B cell (primary cell): ENCODE measurements around the gene GLMN. TPM values are rescaled to one million over a fixed set of nuclear protein-coding genes. Genes with fewer than 3 reads are reported as not detected.

ENCODE experiments used
- ATAC-seq: fragments of 200-7000 bp; cut with Tn5 transposase; one replicate; pipeline ENCODE4 v1.10.0; 2021; ENCODE audit warnings: low read depth, mild to moderate bottlenecking, moderate number of reproducible peaks, moderate library complexity
- CTCF ChIA-PET: fragments of 350-600 bp; sonication (Branson Sonifier 250); formaldehyde crosslinking; loops from one replicate; lab custom pipeline; 2021; ENCODE audit warnings: antibody characterized with exemption, inconsistent platforms; lab: Charles Lee
- POLR2A ChIA-PET: fragments of 350-600 bp; sonication (Branson Sonifier 250); formaldehyde crosslinking; loops from one replicate; lab custom pipeline; 2021; ENCODE audit warnings: antibody characterized with exemption; lab: Charles Lee
- DNase-seq: peaks from one replicate; pipeline ENCODE4 v3.0.0; 2013
- H2AFZ ChIP-seq: 2 replicates; pipeline ENCODE4 v1.6.1; 2012; ENCODE audit warnings: mild to moderate bottlenecking, low read depth, low read length; ENCODE audit not compliant: insufficient read depth, poor library complexity, severe bottlenecking
- H3K27ac ChIP-seq, 2 donors: 1 replicate in 1 of 2; 2 replicates in 1 of 2; pipeline ENCODE4 v1.5.1; 2012 to 2013; ENCODE audit warnings: low read length in 2 of 2, mild to moderate bottlenecking in 2 of 2, moderate library complexity in 1 of 2
- H3K27me3 ChIP-seq, 4 experiments: fragments of 200-600 bp in 1 of 4; sonication (generic) in 1 of 4; replicated peaks in 1 of 4; 1 replicate in 2 of 4; 2 replicates in 2 of 4; pipeline versions ENCODE4 v1.6.1 to v1.7.0; 2013 to 2016; ENCODE audit warnings: low read length in 3 of 4, mild to moderate bottlenecking in 2 of 4, mixed read lengths in 1 of 4, moderate library complexity in 1 of 4; ENCODE audit not compliant: insufficient read depth in 4 of 4, control insufficient read depth in 3 of 4; ENCODE audit errors: control extremely low read depth in 1 of 4
- H3K36me3 ChIP-seq, 2 experiments: replicated peaks in 1 of 2; 1 replicate in 1 of 2; 2 replicates in 1 of 2; pipeline versions ENCODE4 v1.6.1 to v1.7.1; 2013; ENCODE audit warnings: low read length in 1 of 2; ENCODE audit not compliant: insufficient read depth in 2 of 2, control insufficient read depth in 1 of 2; ENCODE audit errors: control extremely low read depth in 1 of 2, extremely low read depth in 1 of 2
- H3K4me1 ChIP-seq, 2 donors: fragments of 200-600 bp in 1 of 2; sonication (generic) in 1 of 2; 1 replicate in 1 of 2; 2 replicates in 1 of 2; pipeline versions ENCODE4 v1.5.1 to v1.6.1; 2013 to 2017; ENCODE audit warnings: low read length in 2 of 2; ENCODE audit not compliant: control insufficient read depth in 2 of 2, insufficient read depth in 2 of 2
- H3K4me2 ChIP-seq: replicated peaks from 2 replicates; pipeline ENCODE3; 2012; ENCODE audit warnings: mild to moderate bottlenecking, low read depth, low read length; ENCODE audit not compliant: poor library complexity, severe bottlenecking
- H3K4me3 ChIP-seq, 5 experiments: fragments of 200-600 bp in 1 of 5; sonication (generic) in 1 of 5; 1 replicate in 3 of 5; 2 replicates in 2 of 5; pipeline versions ENCODE4 v1.5.1 to v1.7.0; 2011 to 2016; ENCODE audit warnings: low read length in 4 of 5, mild to moderate bottlenecking in 4 of 5, low read depth in 2 of 5, control low read depth in 1 of 5, moderate library complexity in 1 of 5; ENCODE audit not compliant: insufficient read depth in 1 of 5; ENCODE audit errors: control extremely low read depth in 1 of 5, extremely low read depth in 1 of 5
- H3K79me2 ChIP-seq: fragments of 200-600 bp; sonication (generic); one replicate; pipeline ENCODE4 v1.6.0; 2016; ENCODE audit warnings: low read length; ENCODE audit not compliant: control insufficient read depth, insufficient read depth
- H3K9ac ChIP-seq: fragments of 200-600 bp; sonication (generic); 2 replicates; pipeline ENCODE4 v1.6.1; 2017; ENCODE audit warnings: mild to moderate bottlenecking, low read length, moderate library complexity
- H3K9me3 ChIP-seq, 3 donors: one replicate each; pipeline versions ENCODE4 v1.6.1 to v1.7.1; 2013; ENCODE audit warnings: low read length in 2 of 3; ENCODE audit not compliant: control insufficient read depth in 2 of 3, insufficient read depth in 1 of 3; ENCODE audit errors: control extremely low read depth in 1 of 3
- H4K20me1 ChIP-seq: 2 replicates; pipeline ENCODE4 v1.6.0; 2012; ENCODE audit warnings: mild to moderate bottlenecking, low read length; ENCODE audit not compliant: insufficient read depth, control insufficient read depth, poor library complexity, severe bottlenecking
- H3K27ac Mint-ChIP-seq: one replicate; pipeline ENCODE4 v1.8.0; 2021; ENCODE audit warnings: mixed read lengths
- H3K27me3 Mint-ChIP-seq: one replicate; pipeline ENCODE4 v1.8.0; 2021; ENCODE audit warnings: mixed read lengths
- H3K4me1 Mint-ChIP-seq: one replicate; pipeline ENCODE4 v1.8.0; 2021; ENCODE audit warnings: mixed read lengths
- H3K4me3 Mint-ChIP-seq: one replicate; pipeline ENCODE4 v1.8.0; 2021; ENCODE audit warnings: mixed read lengths
- H3K9me3 Mint-ChIP-seq: one replicate; pipeline ENCODE4 v1.8.0; 2022; ENCODE audit warnings: mixed read lengths; ENCODE audit not compliant: insufficient read depth
- CTCF ChIP-seq: fragments of 200-600 bp; IDR thresholded peaks from one replicate; pipeline ENCODE4 v1.8.0; 2022; ENCODE audit warnings: antibody characterized with exemption, mild to moderate bottlenecking
- EZH2 ChIP-seq: IDR thresholded peaks from 2 replicates; pipeline ENCODE4 v1.6.1; 2012; ENCODE audit warnings: borderline replicate concordance, low read depth, mild to moderate bottlenecking, moderate library complexity, low read length; ENCODE audit not compliant: insufficient read depth, poor library complexity, severe bottlenecking
- WGBS: methylation state at CpG from one replicate; pipeline ENCODE4 v1.1.5; 2013; ENCODE audit warnings: missing lambda C conversion rate; ENCODE audit not compliant: insufficient coverage; 5-methylcytosine and 5-hydroxymethylcytosine counted together
- intact Hi-C: fragments of 100-400 bp; cut with micrococcal nuclease; formaldehyde crosslinking; loops from one replicate; pipeline ENCODE4 v1.10.0; 2022
- polyA plus RNA-seq: library from polyadenylated mRNA; depleted of rRNA; stranded (reverse); fragments of >200 nt; gene quantifications from 2 replicates; pipeline ENCODE4 v1.2.3, GENCODE V29; 2012
- total RNA-seq, 2 donors: library from RNA; stranded (reverse); fragments of 120-200 nt in 1 of 2; gene quantifications; 1 replicate in 1 of 2; 2 replicates in 1 of 2; pipeline versions ENCODE4 v1.2.3 to v1.2.4, GENCODE V29; 2013 to 2022

The GLMN gene
- total and polyA plus RNA-seq, 2 donors (not counting 1 experiment from before 2014, with no cell fraction given) = 2.8 to 13.6 TPM

GRCh38 chr1:92301021-92301420 lies 2.2 kb upstream of the GLMN start:
- Histone ChIP-seq H2AFZ (no peak overlapping the region), H3K9me3 (no peaks in the 10 kb centered on the region), H3K4me2 (no peak overlapping the region), H3K27me3 (no peaks in the 10 kb centered on the region), H3K9ac (no peak overlapping the region), H3K79me2 (peaks cover 33% of the 10 kb centered on the region), H4K20me1 (no peaks in the 10 kb centered on the region), H3K4me3 (no peak overlapping the region), H3K27ac (no peak overlapping the region), H3K4me1 (peaks cover 9 to 17% of the 10 kb centered on the region in 2 donors), H3K36me3 (peaks cover 3 to 22% of the 10 kb centered on the region in 2 experiments)
- Mint-ChIP-seq H3K4me3 (no peak overlapping the region), H3K9me3 (no peaks in the 10 kb centered on the region), H3K27ac (no peak overlapping the region), H3K27me3 (no peaks in the 10 kb centered on the region), H3K4me1 (peaks cover 27% of the 10 kb centered on the region)
- intact Hi-C loops = no loop called here
- TF ChIP-seq EZH2 = no peak
- TF ChIP-seq CTCF = no peak
- CTCF ChIA-PET = interaction anchor here (1.3 kb wide), 1 partner anchor 10 kb away, joined by 3 read pairs; no protein-coding TSS in a partner anchor
- WGBS = no CpG with 5 or more reads among the region's 5 CpGs
- POLR2A ChIA-PET = no interaction called here
- DNase-seq (no peak), ATAC-seq (no peak)

GRCh38 chr1:92299477-92300150 lies 827 bp upstream of the GLMN start:
- ATAC-seq = no peak
- 0% methylated on average over 1 of the region's 11 CpGs for WGBS
- H3K4me3 Mint-ChIP-seq = peak overlapping the region; percentile 100
- DNase-seq = no peak
- Histone ChIP-seq H3K79me2 (peaks cover 35% of the 10 kb centered on the region), H3K9ac (peak overlapping the region; percentile 92), H3K36me3 (peaks cover 4 to 20% of the 10 kb centered on the region in 2 experiments), H3K27ac (peak overlapping the region; percentile 92 to 95), H3K27me3 (no peaks in the 10 kb centered on the region), H3K4me1 (peaks cover 9 to 17% of the 10 kb centered on the region in 2 donors), H3K4me2 (peak overlapping the region; percentile 88), H3K9me3 (no peaks in the 10 kb centered on the region), H2AFZ (peak overlapping the region; percentile 97), H3K4me3 (peak overlapping the region; percentile 58 to 94 (median 90)), H4K20me1 (no peaks in the 10 kb centered on the region)
- ChIA-PET POLR2A (interaction anchor here (0.7 kb wide), 1 partner anchor 67 kb away, joined by 3 read pairs; no protein-coding TSS in a partner anchor), CTCF (interaction anchor here (2.4 kb wide), 1 partner anchor 10 kb away, joined by 11 read pairs; no protein-coding TSS in a partner anchor)
- no peaks in the 10 kb centered on the region for H3K9me3 Mint-ChIP-seq
- TF ChIP-seq EZH2 (no peak), CTCF (no peak)
- intact Hi-C loops = loop anchor here (2.0 to 5.0 kb wide), 5 partner anchors 188 to 797 kb away; partner anchors contain the start of genes CDC7, GFI1, MTF2 and RPL5
- peaks cover 27% of the 10 kb centered on the region for H3K4me1 Mint-ChIP-seq
- H3K27ac Mint-ChIP-seq = peak overlapping the region; percentile 98
- no peaks in the 10 kb centered on the region for H3K27me3 Mint-ChIP-seq
